GM21390 (cell line): ENCODE results near the gene TPI1.
A peak's percentile ranks its signal among the peaks of the same experiment; 100 is the strongest.

Experiments used
- ATAC-seq: cut with Tn5 transposase; IDR thresholded peaks from one replicate; pipeline ENCODE4 v1.9.1; 2021; ENCODE audit not compliant: unreplicated experiment

Gene TPI1

DNA sequence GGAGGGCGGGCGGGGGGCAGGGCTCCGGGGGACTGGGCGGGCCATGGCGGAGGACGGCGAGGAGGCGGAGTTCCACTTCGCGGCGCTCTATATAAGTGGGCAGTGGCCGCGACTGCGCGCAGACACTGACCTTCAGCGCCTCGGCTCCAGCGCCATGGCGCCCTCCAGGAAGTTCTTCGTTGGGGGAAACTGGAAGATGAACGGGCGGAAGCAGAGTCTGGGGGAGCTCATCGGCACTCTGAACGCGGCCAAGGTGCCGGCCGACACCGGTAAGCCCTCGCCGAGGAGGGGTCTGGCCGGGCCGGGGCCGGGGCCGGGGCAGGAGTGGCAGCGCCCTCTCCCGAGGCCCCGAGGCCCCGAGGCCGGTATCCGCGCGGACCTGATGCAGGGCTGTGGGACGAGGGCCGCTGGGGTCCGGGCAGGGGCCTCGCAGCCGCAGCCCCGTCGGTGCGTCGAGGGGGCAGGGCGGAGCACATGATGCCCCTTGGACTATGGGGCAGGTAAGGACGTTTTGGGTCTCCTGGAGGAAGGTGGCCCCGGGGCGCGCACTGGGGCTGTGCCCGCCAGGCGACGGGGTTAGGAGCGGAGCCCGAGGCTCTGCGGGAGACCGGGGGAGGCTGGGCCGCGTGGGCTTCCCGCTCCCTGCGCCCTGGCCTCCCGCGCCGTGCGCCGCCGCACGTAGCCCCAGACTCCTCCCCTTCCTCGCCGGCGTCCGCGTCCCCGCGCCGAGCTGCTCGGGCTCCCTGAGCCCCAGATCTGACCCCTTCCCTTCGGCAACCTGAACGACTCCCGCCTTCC is at the start of gene TPI1:
TSS of gene TPI1 (plus strand) at position 119 of the 798 bp plus-strand sequence. CDS start at position 155, 36 bp downstream.
- ATAC-seq: peak; percentile 51

- ATAC-seq: no peak
Observed at GRCh38 chr12:6817662-6818157, 49.6 kb upstream of the TPI1 start.

DNA sequence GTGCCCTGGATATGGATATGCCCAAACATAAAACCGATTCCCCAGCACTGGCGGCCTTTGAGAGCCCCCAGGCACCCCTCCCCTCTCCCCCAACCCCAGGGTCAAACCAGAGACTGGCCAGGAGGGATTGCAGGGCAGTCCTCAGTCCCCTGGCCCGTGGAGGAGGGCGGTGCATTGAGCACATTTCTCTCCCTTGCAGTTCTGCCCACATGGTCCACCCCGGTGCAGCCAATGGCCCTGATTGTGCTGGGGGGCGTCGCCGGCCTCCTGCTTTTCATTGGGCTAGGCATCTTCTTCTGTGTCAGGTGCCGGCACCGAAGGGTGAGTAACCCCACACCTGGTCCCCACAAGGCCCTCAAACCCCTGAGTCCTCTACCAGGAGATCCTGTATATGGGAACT is 49.1 kb upstream of the TPI1 start:
- no peak for ATAC-seq

- no peak for ATAC-seq
Observed at GRCh38 chr12:6818645-6819044, 48.7 kb upstream of the TPI1 start.

DNA sequence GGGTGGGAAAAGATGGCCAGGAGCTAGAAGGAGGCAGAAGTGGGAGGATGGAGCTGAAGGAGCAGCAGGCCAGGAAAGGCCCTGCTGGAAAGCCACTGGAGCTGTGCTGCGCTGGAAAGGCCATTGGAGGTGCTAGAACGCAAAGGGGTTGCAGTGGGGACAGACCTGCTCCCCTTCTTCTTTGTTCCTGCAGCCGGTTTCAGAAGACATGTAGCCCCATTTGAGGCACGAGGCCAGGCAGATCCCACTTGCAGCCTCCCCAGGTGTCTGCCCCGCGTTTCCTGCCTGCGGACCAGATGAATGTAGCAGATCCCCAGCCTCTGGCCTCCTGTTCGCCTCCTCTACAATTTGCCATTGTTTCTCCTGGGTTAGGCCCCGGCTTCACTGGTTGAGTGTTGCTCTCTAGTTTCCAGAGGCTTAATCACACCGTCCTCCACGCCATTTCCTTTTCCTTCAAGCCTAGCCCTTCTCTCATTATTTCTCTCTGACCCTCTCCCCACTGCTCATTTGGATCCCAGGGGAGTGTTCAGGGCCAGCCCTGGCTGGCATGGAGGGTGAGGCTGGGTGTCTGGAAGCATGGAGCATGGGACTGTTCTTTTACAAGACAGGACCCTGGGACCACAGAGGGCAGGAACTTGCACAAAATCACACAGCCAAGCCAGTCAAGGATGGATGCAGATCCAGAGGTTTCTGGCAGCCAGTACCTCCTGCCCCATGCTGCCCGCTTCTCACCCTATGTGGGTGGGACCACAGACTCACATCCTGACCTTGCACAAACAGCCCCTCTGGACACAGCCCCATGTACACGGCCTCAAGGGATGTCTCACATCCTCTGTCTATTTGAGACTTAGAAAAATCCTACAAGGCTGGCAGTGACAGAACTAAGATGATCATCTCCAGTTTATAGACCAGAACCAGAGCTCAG is 48.0 kb upstream of the TPI1 start:
- no peak for ATAC-seq

- no peak for ATAC-seq
Observed at GRCh38 chr12:6820166-6820565, 47.2 kb upstream of the TPI1 start.

- ATAC-seq: no peak
Observed at GRCh38 chr12:6821591-6822425, 45.5 kb upstream of the TPI1 start, which contains the start of gene GPR162. Gene GPR162 (plus strand): TSS chr12:6821821. CDS start chr12:6823899, 2,078 bp downstream.

DNA sequence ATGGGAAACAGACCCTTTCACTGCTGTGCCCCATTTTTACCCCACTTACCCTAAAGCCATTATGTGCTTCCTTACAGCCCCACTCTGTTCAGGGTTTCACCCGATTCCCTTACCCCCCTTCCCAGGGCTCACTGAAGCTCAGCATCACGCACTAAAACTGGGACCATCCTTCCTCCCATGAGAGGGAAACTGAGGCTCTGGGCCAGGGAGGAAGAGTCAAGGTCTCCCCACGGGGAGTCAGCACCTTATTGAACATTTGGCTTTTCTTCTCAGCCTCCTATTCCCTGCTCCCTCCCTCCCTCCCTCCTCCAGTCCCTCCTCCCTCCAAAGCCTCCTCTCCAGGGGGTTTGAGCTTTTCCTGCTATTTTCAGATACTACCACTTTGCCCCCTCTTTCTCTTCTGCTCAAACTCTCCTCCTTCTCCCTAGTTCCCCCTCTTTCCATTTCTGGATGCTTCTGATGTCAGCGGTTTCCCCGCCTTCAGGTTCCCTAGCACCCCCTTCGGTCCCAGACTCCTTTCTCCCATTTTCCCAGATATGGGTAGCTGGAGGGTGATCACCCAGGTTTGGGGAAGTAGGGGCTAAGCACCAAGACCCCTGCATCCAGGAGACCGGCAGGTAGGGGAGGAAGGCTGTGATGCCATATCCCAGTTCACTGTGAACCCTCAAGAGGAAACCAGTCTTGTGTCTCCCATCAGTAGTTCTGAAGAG is 44.8 kb upstream of the TPI1 start:
- ATAC-seq: no peak

DNA sequence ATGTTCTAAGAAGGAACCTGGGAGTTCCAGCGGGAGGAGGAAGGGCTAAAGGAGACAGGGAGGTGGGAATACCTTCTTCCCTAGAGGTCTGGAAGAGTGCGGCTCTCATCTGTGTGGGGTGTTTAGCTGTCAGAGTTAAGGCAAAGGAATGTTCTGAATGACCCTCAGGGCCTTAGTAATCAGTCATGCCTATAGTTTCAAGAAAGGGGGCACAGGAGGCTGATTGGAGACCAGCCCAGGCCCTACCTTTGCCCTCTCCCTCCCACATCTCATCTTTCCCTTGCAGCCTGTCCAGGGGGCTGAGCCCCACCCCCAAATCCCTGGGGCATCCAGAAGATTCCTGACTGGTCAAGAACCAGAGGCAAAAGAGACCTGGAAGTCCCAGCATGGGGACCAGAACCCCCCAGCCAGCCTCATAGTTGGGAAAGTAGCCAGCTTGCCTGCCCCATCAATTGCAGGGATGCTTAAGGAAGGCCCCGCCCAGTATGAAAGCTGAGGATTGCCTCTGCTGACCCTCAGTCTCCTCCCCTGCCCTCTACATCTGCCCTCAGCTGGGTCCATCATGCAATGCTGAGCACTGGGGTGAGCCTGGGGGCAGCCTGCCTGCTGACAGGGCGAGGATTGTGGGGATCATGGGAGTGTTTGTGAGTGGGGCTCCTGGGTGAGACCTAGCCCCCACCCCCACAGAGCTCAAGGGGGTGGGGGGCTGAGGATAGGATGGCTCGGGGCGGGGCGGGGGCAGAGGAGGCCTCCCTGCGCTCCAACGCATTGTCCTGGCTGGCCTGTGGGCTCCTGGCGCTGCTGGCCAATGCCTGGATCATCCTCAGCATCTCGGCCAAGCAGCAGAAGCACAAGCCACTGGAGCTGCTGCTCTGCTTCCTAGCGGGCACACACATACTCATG is 43.9 kb upstream of the TPI1 start:
- ATAC-seq: no peak

DNA sequence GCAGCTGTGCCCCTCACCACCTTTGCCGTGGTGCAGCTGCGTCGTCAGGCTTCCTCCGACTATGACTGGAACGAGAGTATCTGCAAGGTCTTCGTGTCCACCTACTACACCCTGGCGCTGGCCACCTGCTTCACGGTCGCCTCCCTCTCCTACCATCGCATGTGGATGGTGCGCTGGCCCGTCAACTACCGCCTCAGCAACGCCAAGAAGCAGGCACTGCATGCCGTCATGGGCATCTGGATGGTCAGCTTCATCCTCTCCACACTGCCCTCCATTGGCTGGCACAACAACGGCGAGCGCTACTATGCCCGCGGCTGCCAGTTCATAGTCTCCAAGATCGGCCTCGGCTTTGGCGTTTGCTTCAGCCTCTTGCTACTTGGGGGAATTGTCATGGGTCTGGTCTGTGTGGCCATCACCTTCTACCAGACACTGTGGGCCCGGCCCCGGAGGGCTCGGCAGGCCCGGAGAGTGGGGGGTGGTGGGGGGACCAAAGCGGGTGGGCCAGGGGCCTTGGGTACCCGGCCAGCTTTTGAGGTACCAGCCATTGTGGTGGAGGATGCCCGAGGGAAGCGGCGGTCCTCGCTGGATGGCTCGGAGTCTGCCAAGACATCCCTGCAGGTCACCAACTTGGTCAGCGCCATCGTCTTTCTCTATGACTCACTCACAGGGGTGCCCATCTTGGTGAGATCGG is 43.1 kb upstream of the TPI1 start:
- no peak for ATAC-seq

GRCh38 chr12:6824901-6825381 is 42.4 kb upstream of the TPI1 start:
- ATAC-seq: no peak

DNA sequence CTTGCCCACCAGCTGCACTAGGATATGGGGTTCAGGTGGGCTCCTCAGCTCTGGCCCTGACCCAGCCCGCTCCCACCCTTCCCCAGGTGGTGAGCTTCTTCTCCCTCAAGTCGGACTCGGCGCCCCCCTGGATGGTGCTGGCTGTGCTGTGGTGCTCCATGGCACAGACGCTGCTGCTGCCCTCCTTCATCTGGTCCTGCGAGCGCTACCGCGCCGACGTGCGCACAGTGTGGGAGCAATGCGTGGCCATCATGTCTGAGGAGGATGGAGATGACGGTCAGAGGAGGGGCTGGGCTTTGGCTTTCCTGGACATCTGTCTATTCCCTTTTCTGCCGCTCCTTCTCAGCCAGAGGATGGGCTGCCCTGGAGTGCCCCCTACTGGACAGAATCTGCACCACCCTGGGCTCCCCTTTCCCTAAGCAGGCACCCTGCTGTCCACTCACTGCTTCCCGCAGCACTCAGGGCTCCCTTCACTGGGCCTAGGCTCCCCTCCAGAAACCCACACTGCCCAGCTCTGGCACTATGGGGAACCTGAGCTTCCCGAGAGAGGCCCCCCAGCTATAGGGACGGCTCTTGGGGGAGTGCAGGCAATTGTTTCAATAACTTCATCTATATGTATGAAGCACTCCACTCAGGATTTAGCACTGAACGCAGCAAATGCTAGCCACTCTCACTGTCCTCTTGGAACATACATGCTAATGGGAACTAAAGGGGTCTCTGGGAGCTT is 41.8 kb upstream of the TPI1 start:
- ATAC-seq: no peak

- no peak for ATAC-seq
Observed at GRCh38 chr12:6826125-6826733, 41.1 kb upstream of the TPI1 start.

GRCh38 chr12:6826734-6827436 is 40.4 kb upstream of the TPI1 start:
- no peak for ATAC-seq

DNA sequence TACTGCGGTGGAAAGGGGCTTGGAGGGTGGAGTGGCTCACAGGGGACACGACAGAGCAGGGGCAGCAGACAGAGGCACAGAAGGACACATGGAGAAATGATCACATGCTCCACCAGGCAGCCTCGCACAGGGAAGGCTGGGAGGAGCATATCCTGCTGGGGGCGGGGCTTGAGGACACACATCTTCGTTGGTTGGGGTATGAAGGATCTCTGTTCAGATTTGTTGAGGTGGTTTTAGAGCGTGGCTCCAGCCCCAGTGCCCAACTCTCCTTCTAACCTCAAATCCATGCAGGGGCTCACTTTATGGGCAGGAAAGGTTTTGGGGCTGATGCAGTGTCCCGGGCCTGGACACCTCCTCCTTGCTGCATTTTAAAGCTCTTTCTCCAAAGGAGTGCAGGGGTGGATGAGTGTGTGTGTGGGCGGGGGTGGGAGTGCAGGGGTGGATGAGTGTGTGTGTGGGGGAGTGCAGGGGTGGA is 39.9 kb upstream of the TPI1 start:
- ATAC-seq: no peak

DNA sequence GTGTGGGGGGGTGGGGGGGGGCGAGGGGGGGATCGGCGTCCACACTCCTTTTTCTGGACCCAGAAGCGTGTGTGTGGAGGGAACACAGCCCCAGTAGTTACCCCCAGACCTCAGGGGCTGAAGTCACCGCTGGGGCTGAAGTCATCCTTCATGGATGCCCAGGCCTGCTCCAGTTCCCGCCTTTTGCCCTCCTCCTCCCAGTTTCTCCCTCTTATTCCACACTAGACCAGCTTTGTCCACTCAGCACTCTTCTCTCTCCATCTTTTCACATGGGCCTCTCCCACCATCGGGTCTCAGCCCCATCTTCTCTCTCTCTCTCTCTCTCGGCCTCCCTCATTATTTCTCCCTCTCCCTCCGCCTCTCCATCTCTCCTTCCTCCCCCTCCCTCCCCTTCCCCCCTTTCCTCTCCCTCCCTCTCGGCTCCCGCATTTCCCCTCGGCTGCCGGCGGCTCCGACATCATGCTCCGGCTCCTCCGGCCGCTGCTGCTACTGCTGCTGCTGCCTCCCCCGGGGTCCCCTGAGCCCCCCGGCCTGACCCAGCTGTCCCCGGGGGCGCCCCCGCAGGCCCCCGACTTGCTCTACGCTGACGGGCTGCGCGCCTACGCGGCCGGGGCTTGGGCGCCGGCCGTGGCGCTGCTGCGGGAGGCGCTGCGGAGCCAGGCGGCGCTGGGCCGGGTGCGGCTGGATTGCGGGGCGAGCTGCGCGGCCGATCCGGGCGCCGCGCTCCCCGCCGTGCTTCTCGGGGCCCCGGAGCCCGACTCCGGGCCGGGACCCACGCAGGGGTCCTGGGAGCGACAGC is 39.1 kb upstream of the TPI1 start, which contains the start of gene P3H3:
TSS of gene P3H3 (plus strand) at position 426 of the 799 bp plus-strand sequence. CDS start at position 460, 34 bp downstream.
- no peak for ATAC-seq
